ENCODE data around the gene CAAP1.

Gene CAAP1

DNA sequence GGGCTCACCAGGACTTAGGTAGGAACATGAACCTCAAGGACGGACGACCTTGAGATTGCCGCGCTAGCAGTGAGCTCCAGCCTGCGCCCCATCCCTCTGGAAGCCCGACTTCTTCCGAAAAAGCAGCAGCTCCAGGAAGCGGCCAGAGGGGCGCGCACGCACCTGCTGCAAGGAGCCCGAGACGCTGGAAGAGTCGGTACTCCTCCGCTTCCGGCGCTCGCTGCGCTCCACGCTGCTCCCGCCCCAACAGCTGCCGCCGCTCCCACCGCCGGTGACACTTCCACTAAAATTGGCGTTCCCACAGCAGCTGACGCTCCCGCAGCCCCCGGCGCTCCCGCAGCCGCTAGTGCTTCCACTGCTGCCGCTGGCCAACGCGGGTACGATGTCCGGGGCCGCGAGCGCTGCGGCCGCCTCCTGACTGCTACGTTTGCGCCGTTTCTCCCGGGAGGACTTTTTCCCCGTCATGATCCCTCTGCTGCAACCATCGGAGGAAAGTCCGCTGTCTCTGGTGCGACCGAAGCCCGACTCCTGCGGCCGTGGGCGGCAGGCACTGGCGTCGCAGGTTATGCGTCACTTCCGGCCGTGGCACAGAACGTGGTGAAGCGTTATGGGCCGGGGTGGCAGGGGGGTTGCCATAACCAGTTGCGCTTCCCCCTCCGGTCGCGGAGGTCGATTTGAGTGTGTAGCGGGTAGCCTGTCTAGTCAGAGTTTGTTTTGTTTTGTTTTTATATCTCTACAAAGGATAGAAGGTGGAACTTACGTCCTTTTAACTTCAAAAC, at the start of gene CAAP1 (continued):
- TF ChIP-seq ZNF670 (tag by site-specific recombination; IDR thresholded peaks at IDR 0.05; ENCODE audit: low read depth), result no peak
- peak; percentile 44; the same call in 1 of the 2 replicates for TF ChIP-seq YY1 (tag by site-specific recombination; IDR thresholded peaks at IDR 0.05)
- TF ChIP-seq GLIS1 (tag by site-specific recombination; IDR thresholded peaks at IDR 0.05), result peak; percentile 43; the same call in 1 of the 2 replicates
- TF ChIP-seq ZNF837 (tag by site-specific recombination; IDR thresholded peaks at IDR 0.05), result no peak
- TF ChIP-seq ZNF510 (tag by site-specific recombination; IDR thresholded peaks at IDR 0.05; ENCODE audit: insufficient replicate concordance), result no peak
- TF ChIP-seq ZNF138 (tag by site-specific recombination; IDR thresholded peaks at IDR 0.05; ENCODE audit: borderline replicate concordance), result no peak
- no peak for TF ChIP-seq SALL2 (tag by site-specific recombination; IDR thresholded peaks at IDR 0.05; ENCODE audit: borderline replicate concordance)
- no peak for TF ChIP-seq ZNF544 (tag by site-specific recombination; IDR thresholded peaks at IDR 0.05)
- TF ChIP-seq, protein P1, sequence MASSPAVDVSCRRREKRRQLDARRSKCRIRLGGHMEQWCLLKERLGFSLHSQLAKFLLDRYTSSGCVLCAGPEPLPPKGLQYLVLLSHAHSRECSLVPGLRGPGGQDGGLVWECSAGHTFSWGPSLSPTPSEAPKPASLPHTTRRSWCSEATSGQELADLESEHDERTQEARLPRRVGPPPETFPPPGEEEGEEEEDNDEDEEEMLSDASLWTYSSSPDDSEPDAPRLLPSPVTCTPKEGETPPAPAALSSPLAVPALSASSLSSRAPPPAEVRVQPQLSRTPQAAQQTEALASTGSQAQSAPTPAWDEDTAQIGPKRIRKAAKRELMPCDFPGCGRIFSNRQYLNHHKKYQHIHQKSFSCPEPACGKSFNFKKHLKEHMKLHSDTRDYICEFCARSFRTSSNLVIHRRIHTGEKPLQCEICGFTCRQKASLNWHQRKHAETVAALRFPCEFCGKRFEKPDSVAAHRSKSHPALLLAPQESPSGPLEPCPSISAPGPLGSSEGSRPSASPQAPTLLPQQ (tag by site-specific recombination; IDR thresholded peaks at IDR 0.05), result no peak; the same call in 1 of the 2 replicates
- TF ChIP-seq ZFHX2 (tag by site-specific recombination; conservative IDR thresholded peaks at IDR 0.05), result peak; percentile 84
- TF ChIP-seq MYNN (tag by site-specific recombination; IDR thresholded peaks at IDR 0.05; ENCODE audit: borderline replicate concordance), result no peak
- TF ChIP-seq ZSCAN30 (tag by site-specific recombination; IDR thresholded peaks at IDR 0.05), result peak; percentile 86
- TF ChIP-seq ZNF555 (tag by site-specific recombination; conservative IDR thresholded peaks at IDR 0.05), result no peak
- TF ChIP-seq, protein P2, sequence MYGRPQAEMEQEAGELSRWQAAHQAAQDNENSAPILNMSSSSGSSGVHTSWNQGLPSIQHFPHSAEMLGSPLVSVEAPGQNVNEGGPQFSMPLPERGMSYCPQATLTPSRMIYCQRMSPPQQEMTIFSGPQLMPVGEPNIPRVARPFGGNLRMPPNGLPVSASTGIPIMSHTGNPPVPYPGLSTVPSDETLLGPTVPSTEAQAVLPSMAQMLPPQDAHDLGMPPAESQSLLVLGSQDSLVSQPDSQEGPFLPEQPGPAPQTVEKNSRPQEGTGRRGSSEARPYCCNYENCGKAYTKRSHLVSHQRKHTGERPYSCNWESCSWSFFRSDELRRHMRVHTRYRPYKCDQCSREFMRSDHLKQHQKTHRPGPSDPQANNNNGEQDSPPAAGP (tag by site-specific recombination; IDR thresholded peaks at IDR 0.05), result peak; percentile 53; the same call in 1 of the 2 replicates
- TF ChIP-seq ZBTB8A (tag by site-specific recombination; IDR thresholded peaks at IDR 0.05), result peak; percentile 63
- TF ChIP-seq ZNF626 (tag by site-specific recombination; IDR thresholded peaks at IDR 0.05), result no peak
- TF ChIP-seq SP7 (tag by site-specific recombination; IDR thresholded peaks at IDR 0.05), result peak; percentile 77
- no peak for TF ChIP-seq ZNF202 (tag by site-specific recombination; IDR thresholded peaks at IDR 0.05; ENCODE audit: borderline replicate concordance)
- no peak for TF ChIP-seq ZNF707 (tag by site-specific recombination; IDR thresholded peaks at IDR 0.05)
- no peak for TF ChIP-seq ZNF248 (tag by site-specific recombination; IDR thresholded peaks at IDR 0.05)
- TF ChIP-seq ZNF558 (tag by site-specific recombination; IDR thresholded peaks at IDR 0.05), result no peak
- TF ChIP-seq ZNF155 (tag by site-specific recombination; IDR thresholded peaks at IDR 0.05), result no peak
- TF ChIP-seq ZNF629 (tag by site-specific recombination; IDR thresholded peaks at IDR 0.05), result peak; percentile 85
- TF ChIP-seq, protein P3, sequence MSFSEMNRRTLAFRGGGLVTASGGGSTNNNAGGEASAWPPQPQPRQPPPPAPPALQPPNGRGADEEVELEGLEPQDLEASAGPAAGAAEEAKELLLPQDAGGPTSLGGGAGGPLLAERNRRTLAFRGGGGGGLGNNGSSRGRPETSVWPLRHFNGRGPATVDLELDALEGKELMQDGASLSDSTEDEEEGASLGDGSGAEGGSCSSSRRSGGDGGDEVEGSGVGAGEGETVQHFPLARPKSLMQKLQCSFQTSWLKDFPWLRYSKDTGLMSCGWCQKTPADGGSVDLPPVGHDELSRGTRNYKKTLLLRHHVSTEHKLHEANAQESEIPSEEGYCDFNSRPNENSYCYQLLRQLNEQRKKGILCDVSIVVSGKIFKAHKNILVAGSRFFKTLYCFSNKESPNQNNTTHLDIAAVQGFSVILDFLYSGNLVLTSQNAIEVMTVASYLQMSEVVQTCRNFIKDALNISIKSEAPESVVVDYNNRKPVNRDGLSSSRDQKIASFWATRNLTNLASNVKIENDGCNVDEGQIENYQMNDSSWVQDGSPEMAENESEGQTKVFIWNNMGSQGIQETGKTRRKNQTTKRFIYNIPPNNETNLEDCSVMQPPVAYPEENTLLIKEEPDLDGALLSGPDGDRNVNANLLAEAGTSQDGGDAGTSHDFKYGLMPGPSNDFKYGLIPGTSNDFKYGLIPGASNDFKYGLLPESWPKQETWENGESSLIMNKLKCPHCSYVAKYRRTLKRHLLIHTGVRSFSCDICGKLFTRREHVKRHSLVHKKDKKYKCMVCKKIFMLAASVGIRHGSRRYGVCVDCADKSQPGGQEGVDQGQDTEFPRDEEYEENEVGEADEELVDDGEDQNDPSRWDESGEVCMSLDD (tag by site-specific recombination; IDR thresholded peaks at IDR 0.05), result no peak
- TF ChIP-seq, protein P4, sequence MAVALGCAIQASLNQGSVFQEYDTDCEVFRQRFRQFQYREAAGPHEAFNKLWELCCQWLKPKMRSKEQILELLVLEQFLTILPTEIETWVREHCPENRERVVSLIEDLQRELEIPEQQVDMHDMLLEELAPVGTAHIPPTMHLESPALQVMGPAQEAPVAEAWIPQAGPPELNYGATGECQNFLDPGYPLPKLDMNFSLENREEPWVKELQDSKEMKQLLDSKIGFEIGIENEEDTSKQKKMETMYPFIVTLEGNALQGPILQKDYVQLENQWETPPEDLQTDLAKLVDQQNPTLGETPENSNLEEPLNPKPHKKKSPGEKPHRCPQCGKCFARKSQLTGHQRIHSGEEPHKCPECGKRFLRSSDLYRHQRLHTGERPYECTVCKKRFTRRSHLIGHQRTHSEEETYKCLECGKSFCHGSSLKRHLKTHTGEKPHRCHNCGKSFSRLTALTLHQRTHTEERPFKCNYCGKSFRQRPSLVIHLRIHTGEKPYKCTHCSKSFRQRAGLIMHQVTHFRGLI (tag by site-specific recombination; IDR thresholded peaks at IDR 0.05), result no peak; the same call in 1 of the 2 replicates
- TF ChIP-seq ZNF184 (tag by site-specific recombination; IDR thresholded peaks at IDR 0.05), result no peak
- TF ChIP-seq ZIC2 (tag by site-specific recombination; IDR thresholded peaks at IDR 0.05), result no peak
- no peak for TF ChIP-seq OVOL3 (tag by site-specific recombination; IDR thresholded peaks at IDR 0.05)
- peak; percentile 40 for TF ChIP-seq ZNF843 (tag by site-specific recombination; IDR thresholded peaks at IDR 0.05)
- TF ChIP-seq ZBTB17 (tag by site-specific recombination; IDR thresholded peaks at IDR 0.05), result peak; percentile 97
- TF ChIP-seq ZNF571 (tag by site-specific recombination; IDR thresholded peaks at IDR 0.05), result no peak
- no peak; the same call in 1 of the 2 replicates for TF ChIP-seq SP3 (tag by site-specific recombination; IDR thresholded peaks at IDR 0.05)
- TF ChIP-seq ZSCAN23 (tag by site-specific recombination; IDR thresholded peaks at IDR 0.05), result no peak

Data from HEK293 (cell line).